DND-41 (cell line): ENCODE results near the gene INPP5J.

Experiments used
- ATAC-seq: fragments of 200-7000 bp; cut with Tn5 transposase; 3 replicates; pipeline ENCODE4 v1.9.1; 2021; ENCODE audit warnings: low read depth; ENCODE audit not compliant: insufficient read depth
- DNase-seq: peaks from one replicate; pipeline ENCODE4 v3.0.0-alpha.2; 2020
- H2AFZ ChIP-seq: 2 replicates; pipeline ENCODE4 v1.6.0; 2012; ENCODE audit warnings: low read depth, low read length
- H3K27ac ChIP-seq: 2 replicates; pipeline ENCODE4 v1.5.1; 2012; ENCODE audit warnings: low read length, inconsistent platforms
- H3K27me3 ChIP-seq: fragments of 200-600 bp; sonication (generic); 2 replicates; pipeline ENCODE4 v1.6.0; 2012; ENCODE audit warnings: low read length, mild to moderate bottlenecking, inconsistent platforms; ENCODE audit not compliant: insufficient read depth, poor library complexity
- H3K36me3 ChIP-seq: 2 replicates; pipeline ENCODE4 v1.5.1; 2012; ENCODE audit warnings: low read length, inconsistent platforms; ENCODE audit not compliant: insufficient read depth
- H3K4me1 ChIP-seq: 2 replicates; pipeline ENCODE4 v1.5.1; 2012; ENCODE audit warnings: mild to moderate bottlenecking, low read length; ENCODE audit not compliant: insufficient read depth
- H3K4me2 ChIP-seq: 2 replicates; pipeline ENCODE4 v1.6.0; 2012; ENCODE audit warnings: mild to moderate bottlenecking, moderate library complexity, low read length, inconsistent platforms; ENCODE audit not compliant: insufficient read depth
- H3K4me3 ChIP-seq, 2 experiments: fragments of 200-600 bp in 1 of 2; shearing (Covaris generic) in 1 of 2; 2 replicates each; pipeline ENCODE4 v1.5.1; 2012 to 2016; ENCODE audit warnings: inconsistent platforms in 2 of 2, low read length in 2 of 2, mild to moderate bottlenecking in 2 of 2, low read depth in 1 of 2, moderate library complexity in 1 of 2
- H3K79me2 ChIP-seq: 2 replicates; pipeline ENCODE4 v1.6.0; 2012; ENCODE audit warnings: low read length, inconsistent platforms; ENCODE audit not compliant: insufficient read depth
- H3K9ac ChIP-seq: 2 replicates; pipeline ENCODE4 v1.6.0; 2012; ENCODE audit warnings: low read depth, mild to moderate bottlenecking, inconsistent platforms, low read length, moderate library complexity
- H3K9me3 ChIP-seq: 2 replicates; pipeline ENCODE4 v1.5.1; 2012; ENCODE audit warnings: low read length, moderate library complexity, mild to moderate bottlenecking, inconsistent platforms; ENCODE audit not compliant: insufficient read depth, severe bottlenecking
- H4K20me1 ChIP-seq: 2 replicates; pipeline ENCODE4 v1.6.0; 2012; ENCODE audit warnings: low read length; ENCODE audit not compliant: insufficient read depth
- EZH2 ChIP-seq: IDR thresholded peaks from 3 replicates; pipeline ENCODE4 v1.6.1; 2012; ENCODE audit warnings: borderline replicate concordance, low read depth, mild to moderate bottlenecking, moderate library complexity, low read length, inconsistent platforms; ENCODE audit not compliant: severe bottlenecking
- TF ChIP-seq, protein P1 (sequence below): IDR thresholded peaks from 2 replicates; pipeline ENCODE4 v1.5.1; 2012; ENCODE audit warnings: borderline replicate concordance, low read length, moderate library complexity, mild to moderate bottlenecking; ENCODE audit not compliant: poor library complexity, severe bottlenecking; ENCODE audit errors: extremely low read depth

INPP5J gene

DNA sequence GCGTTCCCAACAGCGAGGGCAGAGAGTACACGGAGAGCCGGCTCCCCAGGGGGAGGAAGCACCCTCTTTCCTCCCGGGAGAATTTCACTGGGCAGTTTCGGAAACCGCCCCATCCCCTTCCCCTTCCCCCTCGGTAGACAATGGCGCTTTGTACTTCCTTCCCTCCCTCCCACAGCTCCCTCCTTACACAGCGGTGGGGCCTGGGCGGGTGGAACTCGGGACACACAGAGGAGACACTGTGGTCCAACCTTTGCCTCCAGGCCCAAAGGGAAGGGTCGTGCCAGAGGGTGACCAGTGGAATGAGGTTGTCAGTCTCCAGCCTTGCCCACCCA lies 37.3 kb upstream of the INPP5J start:
- H3K4me1 ChIP-seq: peaks cover 48% of the 10 kb centered on the region
- peaks cover 35% of the 10 kb centered on the region for H3K36me3 ChIP-seq
- no peak for TF ChIP-seq EZH2
- TF ChIP-seq, protein P1, sequence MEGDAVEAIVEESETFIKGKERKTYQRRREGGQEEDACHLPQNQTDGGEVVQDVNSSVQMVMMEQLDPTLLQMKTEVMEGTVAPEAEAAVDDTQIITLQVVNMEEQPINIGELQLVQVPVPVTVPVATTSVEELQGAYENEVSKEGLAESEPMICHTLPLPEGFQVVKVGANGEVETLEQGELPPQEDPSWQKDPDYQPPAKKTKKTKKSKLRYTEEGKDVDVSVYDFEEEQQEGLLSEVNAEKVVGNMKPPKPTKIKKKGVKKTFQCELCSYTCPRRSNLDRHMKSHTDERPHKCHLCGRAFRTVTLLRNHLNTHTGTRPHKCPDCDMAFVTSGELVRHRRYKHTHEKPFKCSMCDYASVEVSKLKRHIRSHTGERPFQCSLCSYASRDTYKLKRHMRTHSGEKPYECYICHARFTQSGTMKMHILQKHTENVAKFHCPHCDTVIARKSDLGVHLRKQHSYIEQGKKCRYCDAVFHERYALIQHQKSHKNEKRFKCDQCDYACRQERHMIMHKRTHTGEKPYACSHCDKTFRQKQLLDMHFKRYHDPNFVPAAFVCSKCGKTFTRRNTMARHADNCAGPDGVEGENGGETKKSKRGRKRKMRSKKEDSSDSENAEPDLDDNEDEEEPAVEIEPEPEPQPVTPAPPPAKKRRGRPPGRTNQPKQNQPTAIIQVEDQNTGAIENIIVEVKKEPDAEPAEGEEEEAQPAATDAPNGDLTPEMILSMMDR: no peak
- peak overlapping the region; percentile 93 for H3K27ac ChIP-seq
- H3K9ac ChIP-seq: peak overlapping the region; percentile 92
- peak overlapping the region in 1 of 2 experiments; percentile 87; a peak in 2 of 4 replicates for H3K4me3 ChIP-seq
- no peak for DNase-seq
- no peak for ATAC-seq
- H3K79me2 ChIP-seq: peaks cover 23% of the 10 kb centered on the region
- peak overlapping the region; percentile 99 for H2AFZ ChIP-seq
- no peaks in the 10 kb centered on the region; the same call in 1 of the 2 replicates for H4K20me1 ChIP-seq
- no peaks in the 10 kb centered on the region for H3K27me3 ChIP-seq
- peak overlapping the region; percentile 99 for H3K4me2 ChIP-seq
- H3K9me3 ChIP-seq: no peaks in the 10 kb centered on the region

DNA sequence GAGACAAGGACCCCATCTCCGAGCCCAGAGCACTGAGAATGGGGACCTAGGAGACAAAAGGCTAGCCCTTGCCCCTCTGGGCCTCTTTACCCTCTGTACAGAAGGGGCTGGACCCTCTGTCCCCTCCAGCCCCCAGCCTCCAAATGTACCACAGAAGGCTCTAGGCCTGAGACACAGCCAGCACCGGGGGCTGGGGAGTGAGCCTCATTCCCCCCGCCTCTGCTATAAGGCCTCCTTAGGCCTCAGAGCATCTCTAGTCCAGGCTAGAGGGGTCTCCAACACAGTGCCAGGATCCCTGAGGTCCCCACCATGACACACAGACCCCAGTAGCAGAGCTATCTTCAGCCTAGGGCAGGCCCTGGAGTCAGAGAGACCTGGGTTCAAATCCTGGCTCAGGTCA lies 36.8 kb upstream of the INPP5J start:
- DNase-seq (no peak), ATAC-seq (no peak)
- H3K4me3 ChIP-seq: no peak overlapping the region
- H3K9ac ChIP-seq: peak overlapping the region; percentile 92
- no peaks in the 10 kb centered on the region for H3K9me3 ChIP-seq
- H3K36me3 ChIP-seq: peaks cover 40% of the 10 kb centered on the region
- TF ChIP-seq EZH2: no peak
- TF ChIP-seq, protein P1: no peak
- H3K4me1 ChIP-seq: peaks cover 44% of the 10 kb centered on the region
- no peak overlapping the region for H2AFZ ChIP-seq
- peak overlapping the region; percentile 99; the same call in 1 of the 2 replicates for H3K4me2 ChIP-seq
- H3K79me2 ChIP-seq: peaks cover 23% of the 10 kb centered on the region
- no peaks in the 10 kb centered on the region for H3K27me3 ChIP-seq
- no peaks in the 10 kb centered on the region; the same call in 1 of the 2 replicates for H4K20me1 ChIP-seq
- no peak overlapping the region for H3K27ac ChIP-seq

DNA sequence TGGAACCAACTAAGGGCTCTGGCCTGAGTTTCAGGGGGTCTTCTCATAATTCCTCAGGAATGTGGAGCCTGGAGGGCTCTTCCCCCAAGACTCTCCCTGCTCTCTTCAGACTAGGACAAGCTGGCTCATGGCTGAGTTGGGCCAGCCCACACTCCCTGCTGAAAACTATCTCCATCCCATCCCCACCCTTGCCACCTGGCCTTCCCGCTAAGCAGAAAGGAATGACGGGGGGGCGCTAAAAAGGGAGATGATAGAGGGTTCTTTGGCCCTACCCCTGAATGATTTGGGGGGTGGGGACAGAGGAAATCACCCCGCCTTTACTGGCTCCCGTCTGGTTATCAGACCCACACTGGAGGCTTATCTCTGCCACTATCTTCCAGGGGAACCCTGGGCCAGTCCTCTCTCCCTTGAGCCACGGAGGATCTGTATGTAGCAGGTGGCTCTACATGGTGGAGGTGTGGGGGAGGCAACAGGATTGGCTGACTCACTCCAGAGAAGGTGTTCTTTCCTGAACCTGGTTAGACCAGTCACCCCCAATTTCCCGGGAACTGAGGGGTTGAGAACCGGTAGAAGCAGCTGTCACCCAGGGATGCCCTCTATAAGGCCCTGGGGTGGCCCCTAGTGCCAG lies 35.9 kb upstream of the INPP5J start:
- Histone ChIP-seq H3K9me3 (no peaks in the 10 kb centered on the region), H3K4me1 (peaks cover 38% of the 10 kb centered on the region), H3K4me3 (no peak overlapping the region), H4K20me1 (no peaks in the 10 kb centered on the region; the same call in 1 of the 2 replicates), H3K27me3 (no peaks in the 10 kb centered on the region), H3K27ac (no peak overlapping the region), H3K36me3 (peaks cover 49% of the 10 kb centered on the region), H3K79me2 (peaks cover 20% of the 10 kb centered on the region), H3K4me2 (no peak overlapping the region), H3K9ac (no peak overlapping the region), H2AFZ (no peak overlapping the region)
- DNase-seq (no peak), ATAC-seq (no peak)
- no peak for TF ChIP-seq EZH2
- TF ChIP-seq, protein P1: no peak
